ENCODE results near the gene VPS4A.

The VPS4A gene

DNA sequence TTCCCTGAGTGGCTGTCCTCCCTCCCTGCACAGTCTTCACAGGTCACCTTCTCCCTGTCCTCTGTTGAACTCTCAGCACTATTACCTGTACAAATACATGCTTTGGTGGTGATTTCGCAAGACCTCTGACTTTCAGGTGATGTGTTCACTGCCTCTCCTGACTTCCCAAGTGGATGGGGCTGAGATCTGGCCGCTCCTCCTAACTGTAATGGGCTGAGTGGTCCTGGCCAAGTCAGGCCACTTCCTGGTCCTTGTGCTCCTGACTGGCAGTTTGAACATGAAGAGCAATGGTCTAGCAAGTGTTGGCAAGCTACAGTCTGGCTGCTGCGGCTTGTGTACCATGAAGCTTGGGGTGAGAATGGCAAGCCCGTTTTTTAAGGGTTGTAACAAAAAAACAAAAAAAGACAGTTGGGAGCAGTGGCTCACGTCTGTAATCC, 52.1 kb downstream of the VPS4A start:
- intact Hi-C loops (cut with DNase I; ENCODE audit: low total_unique reads), result no loop called here
- H3K4me3 ChIP-seq, result no peak overlapping the region
- H3K27me3 ChIP-seq, result no peaks in the 10 kb centered on the region

GRCh38 chr16:69364088-69364487, 52.9 kb downstream of the VPS4A start:
- H3K4me1 ChIP-seq, result no peaks in the 10 kb centered on the region
- H3K36me3 ChIP-seq, result peaks cover 44 to 93% (median 66%) of the 10 kb centered on the region in 3 donors
- H3K4me3 ChIP-seq, result no peak overlapping the region
- no peaks in the 10 kb centered on the region for H3K9me3 ChIP-seq
- no peak for TF ChIP-seq CTCF (IDR thresholded peaks at IDR 0.05)
- intact Hi-C loops (cut with DNase I; ENCODE audit: low total_unique reads), result no loop called here
- DNase-seq, result no peak
- no peak overlapping the region for H3K27ac ChIP-seq
- H3K27me3 ChIP-seq, result no peaks in the 10 kb centered on the region

More for the DNA sequence above, 52.1 kb downstream of the VPS4A start:
- peaks cover 37 to 85% (median 61%) of the 10 kb centered on the region in 3 donors for H3K36me3 ChIP-seq
- H3K9me3 ChIP-seq, result no peaks in the 10 kb centered on the region
- DNase-seq, result no peak
- no peak for TF ChIP-seq CTCF (IDR thresholded peaks at IDR 0.05)
- H3K27ac ChIP-seq, result no peak overlapping the region
- H3K4me1 ChIP-seq, result no peaks in the 10 kb centered on the region

- no peak for TF ChIP-seq CTCF (IDR thresholded peaks at IDR 0.05)
- Histone ChIP-seq H3K27me3 (no peaks in the 10 kb centered on the region), H3K4me1 (no peaks in the 10 kb centered on the region), H3K4me3 (no peak overlapping the region), H3K27ac (no peak overlapping the region), H3K9me3 (no peaks in the 10 kb centered on the region), H3K36me3 (peaks cover 50 to 97% (median 75%) of the 10 kb centered on the region in 3 donors)
- intact Hi-C loops (cut with DNase I; ENCODE audit: low total_unique reads), result no loop called here
- no peak for DNase-seq
Observed at GRCh38 chr16:69365901-69366300, 54.8 kb downstream of the VPS4A start.

- H3K4me1 ChIP-seq, result no peaks in the 10 kb centered on the region
- intact Hi-C loops (cut with DNase I; ENCODE audit: low total_unique reads), result no loop called here
- TF ChIP-seq CTCF (IDR thresholded peaks at IDR 0.05), result no peak
- no peak for DNase-seq
- peaks cover 51 to 97% (median 75%) of the 10 kb centered on the region in 3 donors for H3K36me3 ChIP-seq
- no peak overlapping the region for H3K4me3 ChIP-seq
- H3K27me3 ChIP-seq, result no peaks in the 10 kb centered on the region
- no peaks in the 10 kb centered on the region for H3K9me3 ChIP-seq
- H3K27ac ChIP-seq, result no peak overlapping the region
Observed at GRCh38 chr16:69366431-69366830, 55.3 kb downstream of the VPS4A start.

DNA sequence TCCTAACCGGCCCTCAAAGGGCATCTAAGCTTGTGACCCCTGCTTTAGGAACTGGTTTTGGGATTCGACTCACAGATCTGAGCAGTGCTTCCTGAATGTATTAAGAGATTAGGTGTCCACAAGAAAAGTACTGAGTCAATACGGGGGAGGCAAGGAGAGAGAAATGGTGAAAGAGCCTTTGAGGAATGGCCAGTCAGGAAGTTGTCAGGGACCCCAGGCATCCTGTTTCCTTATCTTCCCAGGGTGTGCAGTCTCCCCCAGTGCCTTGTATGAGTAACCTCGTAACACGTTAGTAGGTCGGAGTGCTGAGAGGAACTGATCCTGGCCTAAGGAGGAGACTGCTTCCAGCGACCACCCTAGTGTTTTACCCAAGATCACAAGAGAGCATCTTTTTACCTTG, 56.8 kb downstream of the VPS4A start:
- H3K27me3 ChIP-seq, result no peaks in the 10 kb centered on the region
- DNase-seq, result no peak
- H3K9me3 ChIP-seq, result no peaks in the 10 kb centered on the region
- H3K27ac ChIP-seq, result no peak overlapping the region
- TF ChIP-seq CTCF (IDR thresholded peaks at IDR 0.05), result no peak
- peaks cover 53 to 99% (median 74%) of the 10 kb centered on the region in 3 donors for H3K36me3 ChIP-seq
- H3K4me1 ChIP-seq, result no peaks in the 10 kb centered on the region
- H3K4me3 ChIP-seq, result no peak overlapping the region
- intact Hi-C loops (cut with DNase I; ENCODE audit: low total_unique reads), result no loop called here

GRCh38 chr16:69368866-69369265, 57.7 kb downstream of the VPS4A start:
- Histone ChIP-seq H3K36me3 (peaks cover 53 to 98% (median 65%) of the 10 kb centered on the region in 3 donors), H3K27me3 (no peaks in the 10 kb centered on the region), H3K27ac (no peak overlapping the region), H3K4me3 (no peak overlapping the region), H3K9me3 (no peaks in the 10 kb centered on the region), H3K4me1 (no peaks in the 10 kb centered on the region)
- no peak for DNase-seq
- no peak for TF ChIP-seq CTCF (IDR thresholded peaks at IDR 0.05)
- intact Hi-C loops (cut with DNase I; ENCODE audit: low total_unique reads), result no loop called here
